HepG2 (cell line): ENCODE data around the gene FUT6. TPM values are rescaled to one million over a fixed set of nuclear protein-coding genes. Genes with fewer than 3 reads are reported as not detected.

Source experiments
- DNMT3B ChIP-seq: conservative IDR thresholded peaks from 2 replicates; pipeline ENCODE4 v1.6.1; 2016; ENCODE audit warnings: missing biosample characterization, control low read depth
- EP300 ChIP-seq, 3 experiments: sonication (generic) in 1 of 3; formaldehyde crosslinking in 1 of 3; IDR thresholded peaks; 2 replicates each; pipeline versions ENCODE4 v1.5.1 to v1.6.1; 2011 to 2020; ENCODE audit warnings: low read depth in 2 of 3, low read length in 2 of 3, borderline replicate concordance in 1 of 3, improper control_type of control experiment in 1 of 3, mild to moderate bottlenecking in 1 of 3, missing genetic modification reagents in 1 of 3, moderate library complexity in 1 of 3
- FOSL1 ChIP-seq: sonication (generic); formaldehyde crosslinking; IDR thresholded peaks from 2 replicates; pipeline ENCODE4 v1.9.0; 2021; ENCODE audit warnings: missing genetic modification reagents, borderline replicate concordance
- NCOR1 ChIP-seq: fragments of 200-600 bp; sonication (generic); IDR thresholded peaks from 2 replicates; pipeline ENCODE4 v1.7.0; 2017; ENCODE audit warnings: antibody characterized with exemption, low read length, borderline replicate concordance
- PHF20 ChIP-seq: sonication (generic); formaldehyde crosslinking; IDR thresholded peaks from 2 replicates; pipeline ENCODE4 v1.5.0; 2020; ENCODE audit warnings: mild to moderate bottlenecking, missing genetic modification reagents
- REXO4 ChIP-seq: sonication (generic); formaldehyde crosslinking; IDR thresholded peaks from 2 replicates; pipeline ENCODE4 v1.8.0; 2022; ENCODE audit warnings: missing genetic modification reagents, mild to moderate bottlenecking, borderline replicate concordance
- SP2 ChIP-seq: sonication (generic); formaldehyde crosslinking; IDR thresholded peaks from 2 replicates; pipeline ENCODE4 v1.5.1; 2020; ENCODE audit warnings: mild to moderate bottlenecking, missing genetic modification reagents
- SRSF9 ChIP-seq: fragments of 200-400 bp; formaldehyde crosslinking; IDR thresholded peaks from 2 replicates; pipeline ENCODE4 v1.6.1; 2018; ENCODE audit warnings: borderline replicate concordance, mild to moderate bottlenecking, low read depth, low read length; ENCODE audit not compliant: insufficient read depth, poor library complexity, severe bottlenecking
- YEATS2 ChIP-seq: sonication (generic); formaldehyde crosslinking; IDR thresholded peaks from 2 replicates; pipeline ENCODE4 v1.4.0; 2020; ENCODE audit warnings: missing genetic modification reagents, borderline replicate concordance
- ZNF180 ChIP-seq: sonication (generic); formaldehyde crosslinking; IDR thresholded peaks from 2 replicates; pipeline ENCODE4 v1.4.0; 2020; ENCODE audit warnings: low read depth, missing genetic modification reagents, borderline replicate concordance
- ZNF362 ChIP-seq: sonication (generic); formaldehyde crosslinking; IDR thresholded peaks from 2 replicates; pipeline ENCODE4 v1.4.0; 2020; ENCODE audit warnings: missing genetic modification reagents, mild to moderate bottlenecking, borderline replicate concordance
- ZNF839 ChIP-seq: sonication (generic); formaldehyde crosslinking; IDR thresholded peaks from 2 replicates; pipeline ENCODE4 v1.4.0; 2020; ENCODE audit warnings: missing genetic modification reagents, mild to moderate bottlenecking, borderline replicate concordance
- polyA plus RNA-seq, 8 experiments: library from polyadenylated mRNA; depleted of rRNA in 3 of 8; stranded (reverse) in 7 of 8; unstranded in 1 of 8; fragments of >200 nt; fragmentation: Illumina TruSeq in 4 of 8; extraction: Trizol in 4 of 8; gene quantifications; 2 replicates each; pipeline versions ENCODE4 v1.2.1 to v1.2.3, GENCODE V29; 2011 to 2016; ENCODE audit warnings: low read depth in 4 of 8, missing spikeins in 1 of 8, mixed read lengths in 1 of 8; ENCODE audit not compliant: insufficient read depth in 1 of 8
- total RNA-seq, 5 experiments: library from RNA; depleted of rRNA; stranded (reverse); fragments of >200 nt; fragmentation: Illumina TruSeq; extraction: Trizol; gene quantifications; 2 replicates each; pipeline ENCODE4 v1.2.3, GENCODE V29; 2016; ENCODE audit warnings: low read depth in 1 of 5
- TF ChIP-seq, protein P1 (sequence below): sonication (generic); formaldehyde crosslinking; conservative IDR thresholded peaks from 2 replicates; pipeline ENCODE4 v1.4.0; 2020; ENCODE audit warnings: missing genetic modification reagents
- TF ChIP-seq, protein P2 (sequence below): sonication (generic); formaldehyde crosslinking; IDR thresholded peaks from 2 replicates; pipeline ENCODE4 v1.5.0; 2020; ENCODE audit warnings: missing genetic modification reagents
- TF ChIP-seq, protein P3 (sequence below): IDR thresholded peaks from 2 replicates; pipeline ENCODE4 v1.4.0; 2020; ENCODE audit warnings: mild to moderate bottlenecking, missing genetic modification reagents

The FUT6 gene
- total and polyA plus RNA-seq, 2 of the 13 experiments (the other 11 are each of a cell fraction or from before 2014, with no cell fraction given), result 8.2 to 27.7 TPM

DNA sequence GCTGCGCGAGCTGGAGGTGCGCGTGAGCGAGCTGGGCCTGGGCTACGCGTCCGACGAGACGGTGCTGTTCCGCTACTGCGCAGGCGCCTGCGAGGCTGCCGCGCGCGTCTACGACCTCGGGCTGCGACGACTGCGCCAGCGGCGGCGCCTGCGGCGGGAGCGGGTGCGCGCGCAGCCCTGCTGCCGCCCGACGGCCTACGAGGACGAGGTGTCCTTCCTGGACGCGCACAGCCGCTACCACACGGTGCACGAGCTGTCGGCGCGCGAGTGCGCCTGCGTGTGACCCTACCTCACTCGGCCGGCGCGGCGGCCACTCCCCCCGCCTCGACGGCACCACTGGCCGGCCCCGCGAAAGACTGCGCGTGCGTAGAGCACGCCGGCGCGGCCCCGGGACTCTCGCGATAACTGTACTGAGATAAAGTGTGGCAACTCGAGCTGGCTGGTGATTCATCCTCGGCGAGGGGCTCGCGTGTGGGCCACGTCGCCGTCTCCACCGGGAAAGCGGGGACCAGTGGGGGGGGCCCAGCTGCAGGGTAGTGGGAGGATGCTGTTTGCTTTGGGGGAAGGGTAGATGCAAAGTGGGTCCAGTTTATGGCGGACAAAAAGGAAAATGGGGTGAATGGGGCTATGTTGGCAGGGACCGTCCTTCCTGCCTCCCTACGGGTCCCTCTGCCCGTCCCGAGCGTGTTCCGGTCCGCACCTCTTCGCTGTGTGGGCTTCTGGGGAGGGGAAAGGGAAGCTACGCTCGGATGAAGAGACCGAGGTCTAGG is 11.4 kb downstream of the FUT6 start (continued):
- TF ChIP-seq, protein P1, sequence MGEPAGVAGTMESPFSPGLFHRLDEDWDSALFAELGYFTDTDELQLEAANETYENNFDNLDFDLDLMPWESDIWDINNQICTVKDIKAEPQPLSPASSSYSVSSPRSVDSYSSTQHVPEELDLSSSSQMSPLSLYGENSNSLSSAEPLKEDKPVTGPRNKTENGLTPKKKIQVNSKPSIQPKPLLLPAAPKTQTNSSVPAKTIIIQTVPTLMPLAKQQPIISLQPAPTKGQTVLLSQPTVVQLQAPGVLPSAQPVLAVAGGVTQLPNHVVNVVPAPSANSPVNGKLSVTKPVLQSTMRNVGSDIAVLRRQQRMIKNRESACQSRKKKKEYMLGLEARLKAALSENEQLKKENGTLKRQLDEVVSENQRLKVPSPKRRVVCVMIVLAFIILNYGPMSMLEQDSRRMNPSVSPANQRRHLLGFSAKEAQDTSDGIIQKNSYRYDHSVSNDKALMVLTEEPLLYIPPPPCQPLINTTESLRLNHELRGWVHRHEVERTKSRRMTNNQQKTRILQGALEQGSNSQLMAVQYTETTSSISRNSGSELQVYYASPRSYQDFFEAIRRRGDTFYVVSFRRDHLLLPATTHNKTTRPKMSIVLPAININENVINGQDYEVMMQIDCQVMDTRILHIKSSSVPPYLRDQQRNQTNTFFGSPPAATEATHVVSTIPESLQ, result no peak
- TF ChIP-seq ZNF362 (CRISPR knock-in tag), result peak; percentile 16; the same call in 1 of the 2 replicates
- TF ChIP-seq REXO4 (CRISPR knock-in tag), result no peak
- TF ChIP-seq DNMT3B (CRISPR knock-in tag), result no peak
- TF ChIP-seq SRSF9, result no peak
- no peak for TF ChIP-seq SP2 (CRISPR knock-in tag)
- TF ChIP-seq PHF20 (CRISPR knock-in tag), result peak; percentile 52; the same call in 1 of the 2 replicates
- TF ChIP-seq ZNF180 (CRISPR knock-in tag), result no peak; the same call in 1 of the 2 replicates
- TF ChIP-seq YEATS2, result peak; percentile 93
- TF ChIP-seq, protein P2, sequence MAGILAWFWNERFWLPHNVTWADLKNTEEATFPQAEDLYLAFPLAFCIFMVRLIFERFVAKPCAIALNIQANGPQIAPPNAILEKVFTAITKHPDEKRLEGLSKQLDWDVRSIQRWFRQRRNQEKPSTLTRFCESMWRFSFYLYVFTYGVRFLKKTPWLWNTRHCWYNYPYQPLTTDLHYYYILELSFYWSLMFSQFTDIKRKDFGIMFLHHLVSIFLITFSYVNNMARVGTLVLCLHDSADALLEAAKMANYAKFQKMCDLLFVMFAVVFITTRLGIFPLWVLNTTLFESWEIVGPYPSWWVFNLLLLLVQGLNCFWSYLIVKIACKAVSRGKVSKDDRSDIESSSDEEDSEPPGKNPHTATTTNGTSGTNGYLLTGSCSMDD, result no peak
- TF ChIP-seq, protein P3, sequence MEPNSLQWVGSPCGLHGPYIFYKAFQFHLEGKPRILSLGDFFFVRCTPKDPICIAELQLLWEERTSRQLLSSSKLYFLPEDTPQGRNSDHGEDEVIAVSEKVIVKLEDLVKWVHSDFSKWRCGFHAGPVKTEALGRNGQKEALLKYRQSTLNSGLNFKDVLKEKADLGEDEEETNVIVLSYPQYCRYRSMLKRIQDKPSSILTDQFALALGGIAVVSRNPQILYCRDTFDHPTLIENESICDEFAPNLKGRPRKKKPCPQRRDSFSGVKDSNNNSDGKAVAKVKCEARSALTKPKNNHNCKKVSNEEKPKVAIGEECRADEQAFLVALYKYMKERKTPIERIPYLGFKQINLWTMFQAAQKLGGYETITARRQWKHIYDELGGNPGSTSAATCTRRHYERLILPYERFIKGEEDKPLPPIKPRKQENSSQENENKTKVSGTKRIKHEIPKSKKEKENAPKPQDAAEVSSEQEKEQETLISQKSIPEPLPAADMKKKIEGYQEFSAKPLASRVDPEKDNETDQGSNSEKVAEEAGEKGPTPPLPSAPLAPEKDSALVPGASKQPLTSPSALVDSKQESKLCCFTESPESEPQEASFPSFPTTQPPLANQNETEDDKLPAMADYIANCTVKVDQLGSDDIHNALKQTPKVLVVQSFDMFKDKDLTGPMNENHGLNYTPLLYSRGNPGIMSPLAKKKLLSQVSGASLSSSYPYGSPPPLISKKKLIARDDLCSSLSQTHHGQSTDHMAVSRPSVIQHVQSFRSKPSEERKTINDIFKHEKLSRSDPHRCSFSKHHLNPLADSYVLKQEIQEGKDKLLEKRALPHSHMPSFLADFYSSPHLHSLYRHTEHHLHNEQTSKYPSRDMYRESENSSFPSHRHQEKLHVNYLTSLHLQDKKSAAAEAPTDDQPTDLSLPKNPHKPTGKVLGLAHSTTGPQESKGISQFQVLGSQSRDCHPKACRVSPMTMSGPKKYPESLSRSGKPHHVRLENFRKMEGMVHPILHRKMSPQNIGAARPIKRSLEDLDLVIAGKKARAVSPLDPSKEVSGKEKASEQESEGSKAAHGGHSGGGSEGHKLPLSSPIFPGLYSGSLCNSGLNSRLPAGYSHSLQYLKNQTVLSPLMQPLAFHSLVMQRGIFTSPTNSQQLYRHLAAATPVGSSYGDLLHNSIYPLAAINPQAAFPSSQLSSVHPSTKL (CRISPR knock-in tag), result peak; percentile 57
- no peak for TF ChIP-seq EP300 (IDR thresholded peaks at IDR 0.05; ENCODE audit: low read depth in 2 of 2, low read length in 2 of 2)
- peak; percentile 64 for TF ChIP-seq EP300 (CRISPR knock-in tag; IDR thresholded peaks at IDR 0.05; ENCODE audit: borderline replicate concordance)
- TF ChIP-seq FOSL1, result peak; percentile 76
- 0 out of 2 replicates have a peak, but pooled peaks have one; percentile 66 for TF ChIP-seq ZNF839 (CRISPR knock-in tag)
- no peak for TF ChIP-seq NCOR1
